ENCODE results near the gene HLA-C.

DNA sequence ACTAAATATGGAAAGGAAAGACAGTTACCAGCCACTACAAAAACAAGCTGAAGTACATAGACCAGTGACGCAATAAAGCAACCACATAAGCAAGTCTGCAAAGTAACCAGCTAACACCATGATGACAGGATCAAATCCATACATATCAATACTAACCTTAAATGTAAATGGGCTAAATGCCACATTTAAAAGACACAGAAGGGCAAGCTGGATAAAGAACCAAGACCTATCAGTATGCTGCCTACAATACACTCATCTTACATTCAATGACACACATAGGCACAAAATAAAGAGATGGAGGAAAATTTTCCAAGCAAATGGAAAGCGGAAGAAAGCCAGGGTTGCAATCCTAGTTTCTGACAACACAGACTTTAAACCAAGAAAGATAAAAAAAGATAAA, 24.1 kb downstream of the HLA-C start:
- TF ChIP-seq, protein P1, sequence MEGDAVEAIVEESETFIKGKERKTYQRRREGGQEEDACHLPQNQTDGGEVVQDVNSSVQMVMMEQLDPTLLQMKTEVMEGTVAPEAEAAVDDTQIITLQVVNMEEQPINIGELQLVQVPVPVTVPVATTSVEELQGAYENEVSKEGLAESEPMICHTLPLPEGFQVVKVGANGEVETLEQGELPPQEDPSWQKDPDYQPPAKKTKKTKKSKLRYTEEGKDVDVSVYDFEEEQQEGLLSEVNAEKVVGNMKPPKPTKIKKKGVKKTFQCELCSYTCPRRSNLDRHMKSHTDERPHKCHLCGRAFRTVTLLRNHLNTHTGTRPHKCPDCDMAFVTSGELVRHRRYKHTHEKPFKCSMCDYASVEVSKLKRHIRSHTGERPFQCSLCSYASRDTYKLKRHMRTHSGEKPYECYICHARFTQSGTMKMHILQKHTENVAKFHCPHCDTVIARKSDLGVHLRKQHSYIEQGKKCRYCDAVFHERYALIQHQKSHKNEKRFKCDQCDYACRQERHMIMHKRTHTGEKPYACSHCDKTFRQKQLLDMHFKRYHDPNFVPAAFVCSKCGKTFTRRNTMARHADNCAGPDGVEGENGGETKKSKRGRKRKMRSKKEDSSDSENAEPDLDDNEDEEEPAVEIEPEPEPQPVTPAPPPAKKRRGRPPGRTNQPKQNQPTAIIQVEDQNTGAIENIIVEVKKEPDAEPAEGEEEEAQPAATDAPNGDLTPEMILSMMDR (conservative IDR thresholded peaks at IDR 0.05; ENCODE audit: low read length), result no peak
- TF ChIP-seq EZH2phosphoT487 (IDR thresholded peaks at IDR 0.05; ENCODE audit: borderline replicate concordance, low read depth, low read length), result no peak

All from OCI-LY7 (cell line).